SK-N-SH (cell line): ENCODE results near the gene RPL12. TPM values are rescaled to one million over a fixed set of nuclear protein-coding genes. Genes with fewer than 3 reads are reported as not detected.

ENCODE experiments used
- CTCF ChIA-PET: fragments of 300-600, 350-600 bp; formaldehyde crosslinking; extraction: SDS; loops from one replicate; lab custom pipeline; 2021; lab: Yijun Ruan, JAX
- POLR2A ChIA-PET: fragments of 350-600 bp; sonication (Branson Sonifier 250); formaldehyde crosslinking; extraction: SDS; loops from one replicate; lab custom pipeline; 2020; ENCODE audit warnings: antibody characterized with exemption, inconsistent platforms; lab: Yijun Ruan, JAX
- DNase-seq: peaks from one replicate; pipeline ENCODE4 v3.0.0; 2012
- H2AFZ ChIP-seq: fragments of 200-600 bp; sonication (generic); 2 replicates; pipeline ENCODE4 v1.8.1; 2016; ENCODE audit warnings: antibody characterized with exemption, mild to moderate bottlenecking, low read depth
- H3F3A ChIP-seq: fragments of 200-600 bp; sonication (generic); replicated peaks from 2 replicates; pipeline ENCODE3; 2016; ENCODE audit warnings: antibody characterized with exemption, mild to moderate bottlenecking; ENCODE audit not compliant: insufficient read depth
- H3K27ac ChIP-seq, 2 experiments: fragments of 200-500 bp in 1 of 2; fragments of 200-600 bp in 1 of 2; sonication (Bioruptor generic) in 1 of 2; sonication (generic), shearing (Covaris generic) in 1 of 2; 2 replicates each; pipeline versions ENCODE4 v1.5.1 to v1.6.1; 2014 to 2016; ENCODE audit warnings: low read depth in 2 of 2, inconsistent platforms in 1 of 2, low read length in 1 of 2, mild to moderate bottlenecking in 1 of 2, mixed read lengths in 1 of 2
- H3K27me3 ChIP-seq: fragments of 200-600 bp; sonication (generic), shearing (Covaris generic); 2 replicates; pipeline ENCODE4 v1.6.1; 2016; ENCODE audit warnings: mixed run types; ENCODE audit not compliant: insufficient read depth
- H3K36me3 ChIP-seq, 2 experiments: fragments of 200-500 bp in 1 of 2; fragments of 200-600 bp in 1 of 2; sonication (Bioruptor generic) in 1 of 2; sonication (generic) in 1 of 2; replicated peaks in 1 of 2; 2 replicates each; pipeline versions ENCODE3 to v1.5.1; 2014 to 2016; ENCODE audit warnings: low read length in 1 of 2, mild to moderate bottlenecking in 1 of 2; ENCODE audit not compliant: insufficient read depth in 2 of 2, control insufficient read depth in 1 of 2
- H3K4me1 ChIP-seq, 2 experiments: fragments of 200-500 bp in 1 of 2; fragments of 200-600 bp in 1 of 2; sonication (Bioruptor generic) in 1 of 2; sonication (generic), shearing (Covaris generic) in 1 of 2; 2 replicates each; pipeline versions ENCODE4 v1.5.1 to v1.6.1; 2014 to 2016; ENCODE audit warnings: low read depth in 1 of 2, low read length in 1 of 2, mixed run types in 1 of 2; ENCODE audit not compliant: insufficient read depth in 2 of 2, control insufficient read depth in 1 of 2
- H3K4me2 ChIP-seq: fragments of 200-600 bp; sonication (generic), shearing (Covaris generic); 2 replicates; pipeline ENCODE4 v1.6.1; 2017; ENCODE audit warnings: mixed run types
- H3K4me3 ChIP-seq, 2 experiments: fragments of 200-500 bp in 1 of 2; fragments of 200-600 bp in 1 of 2; sonication (Bioruptor generic) in 1 of 2; sonication (generic), shearing (Covaris generic) in 1 of 2; 2 replicates each; pipeline versions ENCODE4 v1.5.1 to v1.8.1; 2014 to 2016; ENCODE audit warnings: low read depth in 2 of 2, inconsistent platforms in 1 of 2, low read length in 1 of 2, mild to moderate bottlenecking in 1 of 2, mixed read lengths in 1 of 2, moderate library complexity in 1 of 2
- H3K79me2 ChIP-seq: fragments of 200-600 bp; sonication (generic); 2 replicates; pipeline ENCODE4 v1.8.1; 2017; ENCODE audit warnings: mild to moderate bottlenecking; ENCODE audit not compliant: insufficient read depth
- H3K9ac ChIP-seq: fragments of 200-600 bp; sonication (generic); 2 replicates; pipeline ENCODE4 v1.6.1; 2017; ENCODE audit warnings: mixed run types
- H3K9me2 ChIP-seq: fragments of 200-600 bp; sonication (generic); 2 replicates; pipeline ENCODE4 v1.6.1; 2017; ENCODE audit warnings: mixed run types
- H3K9me3 ChIP-seq: fragments of 200-600 bp; sonication (generic); 2 replicates; pipeline ENCODE4 v1.6.1; 2017; ENCODE audit warnings: mixed run types, mild to moderate bottlenecking, moderate library complexity
- H4K20me1 ChIP-seq: fragments of 200-600 bp; sonication (generic); 2 replicates; pipeline ENCODE4 v1.6.1; 2017; ENCODE audit warnings: mild to moderate bottlenecking, mixed run types; ENCODE audit not compliant: insufficient read depth
- FOSL2 ChIP-seq: IDR thresholded peaks from 2 replicates; pipeline ENCODE4 v1.4.0; 2012; ENCODE audit warnings: low read depth, mild to moderate bottlenecking, moderate library complexity, borderline replicate concordance
- FOXM1 ChIP-seq: IDR thresholded peaks from 2 replicates; pipeline ENCODE4 v1.4.0; 2012; ENCODE audit warnings: low read depth, mild to moderate bottlenecking
- GATA2 ChIP-seq: sonication (generic); formaldehyde crosslinking; IDR thresholded peaks from 2 replicates; pipeline ENCODE4 v1.5.0; 2020; ENCODE audit warnings: mild to moderate bottlenecking, missing genetic modification reagents
- MXI1 ChIP-seq: IDR thresholded peaks from 2 replicates; pipeline ENCODE4 v1.6.1; 2012; ENCODE audit warnings: mild to moderate bottlenecking, low read depth, low read length, improper control_type of control experiment
- NFIC ChIP-seq: IDR thresholded peaks from 2 replicates; pipeline ENCODE4 v1.4.0; 2012; ENCODE audit warnings: borderline replicate concordance
- POLR2AphosphoS5 ChIP-seq: IDR thresholded peaks from 2 replicates; pipeline ENCODE4 v1.6.1; 2012; ENCODE audit warnings: low read depth, low read length
- RCOR1 ChIP-seq: fragments of 150-350 bp; IDR thresholded peaks from 2 replicates; pipeline ENCODE4 v1.6.1; 2017; ENCODE audit warnings: antibody characterized with exemption, low read length
- TCF12 ChIP-seq: IDR thresholded peaks from 2 replicates; pipeline ENCODE4 v1.4.0; 2012
- YY1 ChIP-seq: IDR thresholded peaks from 2 replicates; pipeline ENCODE4 v1.4.0; 2012; ENCODE audit warnings: low read depth, mild to moderate bottlenecking
- WGBS: methylation state at CpG from one replicate; pipeline ENCODE4 v1.1.6; 2017; ENCODE audit warnings: low lambda C conversion rate; 5-methylcytosine and 5-hydroxymethylcytosine counted together
- polyA plus RNA-seq, 3 experiments: library from polyadenylated mRNA; depleted of rRNA; stranded (reverse); fragments of >200 nt; gene quantifications; 2 replicates each; pipeline ENCODE4 v1.2.3, GENCODE V29; 2012
- TF ChIP-seq, protein P1 (sequence below): IDR thresholded peaks from 2 replicates; pipeline ENCODE4; 2012
- TF ChIP-seq, protein P2 (sequence below): fragments of 150-350 bp; IDR thresholded peaks from 2 replicates; pipeline ENCODE4 v1.6.1; 2017; ENCODE audit warnings: antibody characterized with exemption, low read length, low read depth, borderline replicate concordance
- TF ChIP-seq, protein P3 (sequence below): fragments of 200-600 bp; sonication (generic); IDR thresholded peaks from 2 replicates; pipeline ENCODE4 v1.6.1; 2017; ENCODE audit warnings: antibody characterized with exemption, mild to moderate bottlenecking, moderate library complexity

The RPL12 gene
- polyA plus RNA-seq, 1 of the 3 experiments (the other 2 are of a cell fraction) = 3,270 TPM

DNA sequence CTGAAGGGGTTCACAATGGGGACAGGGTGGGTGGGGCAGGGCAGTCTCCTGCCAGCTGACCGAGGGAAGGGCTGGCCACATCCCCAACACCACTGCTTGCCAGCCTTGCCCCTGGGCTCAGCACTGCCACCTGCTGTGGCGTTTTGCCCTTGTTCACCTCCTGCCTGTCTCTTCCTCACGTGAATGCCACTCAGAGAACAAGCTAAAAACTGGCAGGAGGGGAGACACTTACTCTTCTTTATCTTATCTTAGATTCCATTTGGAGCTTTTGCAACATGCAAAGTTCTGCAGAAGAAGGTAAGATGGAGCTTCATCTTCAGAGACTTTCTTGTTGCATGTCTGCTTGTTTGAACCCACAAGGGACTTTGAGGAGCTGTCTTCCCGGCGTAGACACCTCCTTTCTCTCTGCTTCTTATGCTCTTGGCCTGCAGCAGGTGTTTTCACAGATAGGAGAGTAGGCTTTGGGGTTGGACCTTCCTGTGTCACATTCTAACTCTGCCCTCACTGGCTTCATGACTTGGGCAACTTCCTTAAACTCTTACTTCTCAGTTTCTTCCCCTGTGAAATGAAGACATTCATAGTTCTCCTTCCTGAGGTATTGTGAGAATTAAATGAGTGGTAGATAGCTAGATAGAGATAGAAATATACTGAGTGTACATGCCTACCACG lies 4.3 kb upstream of the RPL12 start:
- peaks cover 5% of the 10 kb centered on the region for H4K20me1 ChIP-seq
- WGBS = 83% methylated on average over 6 of the region's 6 CpGs
- peaks cover 12 to 30% of the 10 kb centered on the region in 2 experiments for H3K36me3 ChIP-seq
- TF ChIP-seq, protein P1, sequence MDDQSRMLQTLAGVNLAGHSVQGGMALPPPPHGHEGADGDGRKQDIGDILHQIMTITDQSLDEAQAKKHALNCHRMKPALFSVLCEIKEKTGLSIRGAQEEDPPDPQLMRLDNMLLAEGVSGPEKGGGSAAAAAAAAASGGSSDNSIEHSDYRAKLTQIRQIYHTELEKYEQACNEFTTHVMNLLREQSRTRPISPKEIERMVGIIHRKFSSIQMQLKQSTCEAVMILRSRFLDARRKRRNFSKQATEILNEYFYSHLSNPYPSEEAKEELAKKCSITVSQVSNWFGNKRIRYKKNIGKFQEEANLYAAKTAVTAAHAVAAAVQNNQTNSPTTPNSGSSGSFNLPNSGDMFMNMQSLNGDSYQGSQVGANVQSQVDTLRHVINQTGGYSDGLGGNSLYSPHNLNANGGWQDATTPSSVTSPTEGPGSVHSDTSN = no peak
- TF ChIP-seq POLR2AphosphoS5 (no peak), FOSL2 (no peak)
- TF ChIP-seq, protein P2, sequence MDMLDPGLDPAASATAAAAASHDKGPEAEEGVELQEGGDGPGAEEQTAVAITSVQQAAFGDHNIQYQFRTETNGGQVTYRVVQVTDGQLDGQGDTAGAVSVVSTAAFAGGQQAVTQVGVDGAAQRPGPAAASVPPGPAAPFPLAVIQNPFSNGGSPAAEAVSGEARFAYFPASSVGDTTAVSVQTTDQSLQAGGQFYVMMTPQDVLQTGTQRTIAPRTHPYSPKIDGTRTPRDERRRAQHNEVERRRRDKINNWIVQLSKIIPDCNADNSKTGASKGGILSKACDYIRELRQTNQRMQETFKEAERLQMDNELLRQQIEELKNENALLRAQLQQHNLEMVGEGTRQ = no peak
- TF ChIP-seq, protein P3, sequence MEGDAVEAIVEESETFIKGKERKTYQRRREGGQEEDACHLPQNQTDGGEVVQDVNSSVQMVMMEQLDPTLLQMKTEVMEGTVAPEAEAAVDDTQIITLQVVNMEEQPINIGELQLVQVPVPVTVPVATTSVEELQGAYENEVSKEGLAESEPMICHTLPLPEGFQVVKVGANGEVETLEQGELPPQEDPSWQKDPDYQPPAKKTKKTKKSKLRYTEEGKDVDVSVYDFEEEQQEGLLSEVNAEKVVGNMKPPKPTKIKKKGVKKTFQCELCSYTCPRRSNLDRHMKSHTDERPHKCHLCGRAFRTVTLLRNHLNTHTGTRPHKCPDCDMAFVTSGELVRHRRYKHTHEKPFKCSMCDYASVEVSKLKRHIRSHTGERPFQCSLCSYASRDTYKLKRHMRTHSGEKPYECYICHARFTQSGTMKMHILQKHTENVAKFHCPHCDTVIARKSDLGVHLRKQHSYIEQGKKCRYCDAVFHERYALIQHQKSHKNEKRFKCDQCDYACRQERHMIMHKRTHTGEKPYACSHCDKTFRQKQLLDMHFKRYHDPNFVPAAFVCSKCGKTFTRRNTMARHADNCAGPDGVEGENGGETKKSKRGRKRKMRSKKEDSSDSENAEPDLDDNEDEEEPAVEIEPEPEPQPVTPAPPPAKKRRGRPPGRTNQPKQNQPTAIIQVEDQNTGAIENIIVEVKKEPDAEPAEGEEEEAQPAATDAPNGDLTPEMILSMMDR = peak; percentile 30; the same call in 1 of the 2 replicates
- POLR2A ChIA-PET = no interaction called here
- no peak for DNase-seq
- no peak overlapping the region for H3K27ac ChIP-seq
- no peaks in the 10 kb centered on the region for H3K27me3 ChIP-seq
- H3K9ac ChIP-seq = no peak overlapping the region
- H2AFZ ChIP-seq = no peak overlapping the region
- peaks cover 29% of the 10 kb centered on the region for H3K79me2 ChIP-seq
- H3K4me3 ChIP-seq = no peak overlapping the region
- CTCF ChIA-PET = interaction anchor here (1.0 to 2.6 kb wide), 3 partner anchors 48 to 518 kb away, joined by 3 to 11 read pairs (median 5); partner anchors contain the start of gene TOR2A
- H3K4me1 ChIP-seq = peaks cover 0 to 15% of the 10 kb centered on the region in 2 experiments; a peak in 1 of 4 replicates
- H3K9me3 ChIP-seq = no peaks in the 10 kb centered on the region
- no peak overlapping the region for H3K4me2 ChIP-seq
- peaks cover 9% of the 10 kb centered on the region for H3F3A ChIP-seq
- H3K9me2 ChIP-seq = no peaks in the 10 kb centered on the region

DNA sequence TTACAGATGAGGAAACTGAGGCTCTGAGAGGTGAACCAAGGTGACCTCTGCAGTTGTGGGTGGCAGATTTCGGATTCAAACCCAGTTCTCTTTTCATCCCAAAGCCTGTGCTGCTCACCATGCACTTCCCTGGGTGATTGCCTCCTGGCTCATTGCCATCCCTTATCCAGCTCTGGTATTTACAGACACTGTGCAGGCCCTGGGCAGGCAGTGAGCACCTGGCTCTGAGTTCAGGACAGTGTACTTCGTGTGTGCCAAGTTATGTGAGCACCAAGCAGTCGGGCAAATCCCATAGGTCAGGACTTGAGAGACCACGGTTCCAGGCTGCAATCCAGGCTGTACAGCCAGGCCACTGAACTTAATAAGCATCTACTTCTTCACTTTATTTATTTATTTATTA lies 1.5 kb upstream of the RPL12 start:
- Histone ChIP-seq H3K27ac (peak overlapping the region; percentile 77 to 95; a peak in 3 of 4 replicates), H2AFZ (peak overlapping the region; percentile 90; the same call in 1 of the 2 replicates), H3K4me2 (peak overlapping the region; percentile 95), H3K36me3 (peaks cover 19 to 52% of the 10 kb centered on the region in 2 experiments), H3K9ac (peak overlapping the region; percentile 95; the same call in 1 of the 2 replicates), H3K4me1 (peaks cover 5 to 40% of the 10 kb centered on the region in 2 experiments; a peak in 3 of 4 replicates), H3K27me3 (no peaks in the 10 kb centered on the region), H4K20me1 (peaks cover 33% of the 10 kb centered on the region), H3F3A (peaks cover 37% of the 10 kb centered on the region), H3K9me2 (no peaks in the 10 kb centered on the region), H3K79me2 (peaks cover 56% of the 10 kb centered on the region), H3K9me3 (no peaks in the 10 kb centered on the region), H3K4me3 (peak overlapping the region; percentile 92 to 99)
- POLR2A ChIA-PET = interaction anchor here (1.8 to 3.2 kb wide), 2 partner anchors 11 to 56 kb away, joined by 6 to 12 read pairs; partner anchors contain the start of gene SLC2A8
- WGBS = 57% methylated on average over 4 of the region's 4 CpGs
- TF ChIP-seq NFIC = peak; percentile 38
- TF ChIP-seq GATA2 (CRISPR knock-in tag) = no peak
- peak; percentile 50; the same call in 1 of the 2 replicates for TF ChIP-seq MXI1
- TF ChIP-seq YY1 = no peak
- TF ChIP-seq FOXM1 = no peak
- peak; percentile 46; the same call in 1 of the 2 replicates for TF ChIP-seq RCOR1
- TF ChIP-seq, protein P2 = no peak
- TF ChIP-seq TCF12 = peak; percentile 33; the same call in 1 of the 2 replicates
- CTCF ChIA-PET = interaction anchor here (1.0 kb wide), 2 partner anchors 9 to 52 kb away, joined by 3 read pairs; no protein-coding TSS in a partner anchor
- DNase-seq = peak; percentile 68
